Fibroblast of villous mesenchyme (primary cell): ENCODE measurements around the gene VPS39. TPM values are rescaled to one million over a fixed set of nuclear protein-coding genes. Genes with fewer than 3 reads are reported as not detected.

Source experiments
- DNase-seq: peaks from one replicate; pipeline ENCODE4 v3.0.0-alpha.2; 2010; ENCODE audit warnings: low read depth
- H3K4me3 ChIP-seq: 2 replicates; pipeline ENCODE4 v1.5.1; 2011; ENCODE audit warnings: low read depth, mild to moderate bottlenecking, low read length
- CTCF ChIP-seq: IDR thresholded peaks from 2 replicates; pipeline ENCODE4 v1.5.1; 2012; ENCODE audit warnings: low read depth, mild to moderate bottlenecking, low read length; ENCODE audit not compliant: insufficient read depth
- total RNA-seq: library from RNA; depleted of rRNA; stranded (reverse); fragments of >200 nt; gene quantifications from 2 replicates; pipeline ENCODE4 v1.2.3, GENCODE V29; 2012

Gene VPS39
- total RNA-seq, 1 donor = 70.4 TPM

DNA sequence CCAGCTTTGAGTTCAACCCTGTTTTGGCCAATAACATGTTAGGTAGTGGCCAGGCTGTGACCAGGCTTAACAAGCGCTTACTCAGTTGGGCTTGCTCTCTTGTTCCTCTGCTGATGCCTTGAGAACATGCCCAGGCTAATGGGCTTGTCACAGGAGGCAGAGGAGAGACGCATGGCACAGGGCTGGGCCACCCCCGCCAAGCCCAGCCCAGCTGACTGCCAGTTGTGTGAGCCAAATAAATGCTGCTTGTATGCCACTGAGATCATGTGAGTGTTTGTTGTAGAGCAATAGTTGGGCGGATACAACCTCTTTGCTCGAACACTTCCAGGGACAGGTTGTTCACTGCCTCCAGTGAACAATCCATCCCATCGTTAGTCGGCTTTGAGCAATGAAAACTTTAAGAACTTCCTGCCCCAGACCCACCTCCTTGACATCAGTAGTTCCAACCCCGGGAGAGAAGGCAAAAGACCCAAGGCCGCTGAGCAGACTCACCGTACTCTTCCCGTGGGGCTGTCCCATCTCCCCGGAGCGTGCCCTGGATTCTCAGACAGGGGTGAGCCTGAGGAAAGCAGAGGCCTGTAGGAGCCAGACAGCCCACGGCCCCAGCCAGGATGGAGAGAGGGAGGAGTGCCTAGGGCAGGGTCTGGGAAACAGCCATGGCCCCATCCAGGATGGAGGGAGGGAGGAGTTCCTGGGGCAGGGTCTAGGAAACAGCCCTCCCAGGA, 55.7 kb downstream of the VPS39 start:
- no peak for DNase-seq
- H3K4me3 ChIP-seq = no peak overlapping the region
- no peak for TF ChIP-seq CTCF

DNA sequence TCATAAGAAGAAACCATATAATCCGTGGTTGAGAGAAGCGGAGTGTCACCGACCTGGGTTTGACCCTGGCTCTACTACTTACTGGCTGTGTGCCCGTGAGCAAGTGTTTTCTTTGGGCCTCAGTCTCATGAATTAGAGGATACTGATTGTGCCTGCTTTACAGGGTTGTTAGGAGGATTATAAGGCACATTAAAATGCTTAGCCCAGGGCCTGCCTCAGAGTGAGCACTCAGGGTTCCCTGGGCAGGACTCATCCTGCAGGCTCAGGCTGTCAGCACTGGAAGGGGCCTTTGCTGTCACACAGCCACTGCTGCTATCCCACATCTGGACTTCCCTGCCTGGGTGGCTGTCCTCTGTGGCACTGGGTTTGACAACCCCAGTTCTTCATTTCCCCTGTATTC, 56.4 kb downstream of the VPS39 start:
- no peak overlapping the region for H3K4me3 ChIP-seq
- no peak for TF ChIP-seq CTCF
- DNase-seq = no peak

GRCh38 chr15:42151141-42151561, 57.0 kb downstream of the VPS39 start:
- no peak overlapping the region for H3K4me3 ChIP-seq
- no peak for TF ChIP-seq CTCF
- no peak for DNase-seq

DNA sequence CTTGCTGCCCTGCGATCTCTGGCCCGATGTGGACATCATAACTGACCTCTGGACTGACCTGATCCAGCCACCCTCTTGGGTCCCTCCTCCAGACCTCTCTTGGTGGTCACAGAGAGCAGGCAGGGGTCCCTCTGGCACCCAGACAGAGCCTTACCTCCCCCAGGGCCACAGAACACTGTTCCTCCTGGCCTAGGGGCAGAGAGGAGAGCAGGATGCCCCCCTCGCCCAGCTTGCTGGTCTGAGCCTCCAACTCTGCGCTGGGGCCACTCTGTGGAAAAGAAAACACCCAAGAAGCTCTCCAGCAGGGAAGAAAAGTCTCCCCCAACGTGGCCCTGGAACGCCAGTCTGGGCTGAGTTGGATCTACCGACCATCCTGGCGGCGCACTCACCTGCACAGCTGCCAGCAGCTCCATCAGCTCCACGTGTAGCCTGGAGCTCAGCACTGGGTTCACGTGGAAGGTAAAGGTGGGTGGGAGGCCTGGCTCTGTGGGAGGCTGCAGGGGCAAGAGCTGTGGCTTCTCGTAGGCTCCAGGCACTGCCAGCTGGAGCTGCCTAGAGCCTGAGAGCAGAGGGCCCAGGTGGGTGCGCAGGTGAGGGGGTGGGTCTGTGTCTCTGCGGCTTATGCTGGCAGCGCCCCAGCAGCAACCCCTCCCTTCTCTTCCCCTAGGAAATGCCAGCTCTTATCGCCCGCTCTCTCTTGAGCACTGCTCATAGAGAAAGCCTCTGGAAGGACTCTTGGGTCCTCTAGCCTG, 57.7 kb downstream of the VPS39 start:
- no peak overlapping the region for H3K4me3 ChIP-seq
- TF ChIP-seq CTCF = no peak
- DNase-seq = no peak

GRCh38 chr15:42149493-42150218, 58.4 kb downstream of the VPS39 start:
- no peak for DNase-seq
- no peak for TF ChIP-seq CTCF
- H3K4me3 ChIP-seq = no peak overlapping the region

DNA sequence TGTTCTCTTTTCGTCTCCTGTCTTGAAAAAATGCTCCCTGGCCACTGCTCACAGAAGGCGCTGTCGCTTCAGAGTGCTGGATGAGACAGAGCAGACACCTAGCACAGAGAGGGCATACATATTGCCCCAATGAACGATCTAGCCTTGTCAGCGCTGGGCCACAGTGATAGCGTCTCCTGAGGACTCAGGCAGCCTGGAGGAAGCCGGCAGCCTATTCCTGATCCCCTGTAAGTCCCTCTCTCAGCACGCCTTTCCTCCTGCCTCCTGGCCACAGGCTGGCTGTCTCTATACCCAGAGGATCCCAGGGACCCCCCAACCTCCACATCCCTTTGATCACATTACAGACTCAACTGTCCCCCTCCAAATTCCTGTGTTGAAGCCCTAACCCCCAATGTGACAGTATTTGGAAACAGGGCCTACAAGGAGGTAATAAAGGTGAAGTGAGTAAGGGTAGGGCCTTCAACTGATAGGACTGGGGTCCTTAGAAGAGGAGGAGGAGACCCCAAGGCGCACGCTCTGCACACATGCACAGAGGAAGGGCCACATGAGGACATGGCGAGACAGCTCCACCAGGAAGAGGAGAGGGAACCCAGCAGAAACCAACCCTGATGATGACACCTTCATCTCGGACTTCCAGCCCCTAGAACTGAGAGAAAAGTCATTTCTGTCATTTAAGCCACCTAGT, 59.2 kb downstream of the VPS39 start:
- no peak for TF ChIP-seq CTCF
- no peak for DNase-seq
- no peak overlapping the region for H3K4me3 ChIP-seq
